ENCODE data around the gene AURKA.

AURKA gene
- total RNA-seq = 0.47 to 4.0 (median 2.0) reads per million in 4 donors

GRCh38 chr20:56392132-56392880, at the start of gene AURKA, which contains the start of gene CSTF1:
AURKA (minus strand) TSS chr20:56392215; CDS start chr20:56388197, 4,018 bp downstream.
CSTF1 (plus strand) TSS chr20:56392645; CDS start chr20:56395553, 2,908 bp downstream.
- DNase-seq = peak; percentile 99 to 100 (median 99)

- DNase-seq = peak; percentile 22 to 71 (median 35)
Observed at GRCh38 chr20:56440346-56441007, 48.5 kb upstream of the AURKA start.

- DNase-seq = no peak
Observed at GRCh38 chr20:56439771-56440291, 47.8 kb upstream of the AURKA start.

GRCh38 chr20:56438284-56438683, 46.3 kb upstream of the AURKA start:
- DNase-seq = no peak

DNA sequence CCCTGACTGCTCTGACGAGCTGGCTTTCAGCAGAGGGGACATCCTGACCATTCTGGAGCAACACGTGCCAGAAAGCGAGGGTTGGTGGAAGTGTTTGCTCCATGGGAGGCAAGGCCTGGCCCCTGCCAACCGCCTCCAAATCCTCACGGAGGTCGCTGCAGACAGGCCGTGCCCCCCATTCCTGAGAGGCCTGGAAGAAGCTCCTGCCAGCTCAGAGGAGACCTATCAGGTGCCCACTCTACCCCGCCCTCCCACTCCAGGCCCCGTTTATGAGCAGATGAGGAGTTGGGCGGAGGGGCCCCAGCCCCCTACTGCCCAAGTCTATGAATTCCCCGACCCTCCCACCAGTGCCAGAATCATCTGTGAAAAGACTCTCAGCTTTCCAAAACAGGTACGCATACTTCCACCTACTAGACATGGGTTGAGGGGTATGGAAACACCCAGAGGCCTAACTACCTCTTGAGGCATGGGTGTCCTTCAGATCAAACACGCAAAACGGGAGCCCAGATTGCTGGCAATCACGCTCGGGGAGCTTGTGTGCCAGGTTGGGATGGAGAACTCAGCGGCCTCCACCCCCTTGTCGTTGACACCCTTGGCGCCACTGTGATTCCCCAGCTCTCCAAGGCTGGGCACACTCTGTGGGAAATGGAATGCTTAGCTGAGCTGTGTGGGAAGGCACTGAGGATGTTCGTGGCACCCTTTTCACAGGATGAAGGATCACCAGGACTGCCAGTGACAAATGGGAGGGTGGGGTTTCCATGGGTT, 45.4 kb upstream of the AURKA start:
- DNase-seq = no peak

DNA sequence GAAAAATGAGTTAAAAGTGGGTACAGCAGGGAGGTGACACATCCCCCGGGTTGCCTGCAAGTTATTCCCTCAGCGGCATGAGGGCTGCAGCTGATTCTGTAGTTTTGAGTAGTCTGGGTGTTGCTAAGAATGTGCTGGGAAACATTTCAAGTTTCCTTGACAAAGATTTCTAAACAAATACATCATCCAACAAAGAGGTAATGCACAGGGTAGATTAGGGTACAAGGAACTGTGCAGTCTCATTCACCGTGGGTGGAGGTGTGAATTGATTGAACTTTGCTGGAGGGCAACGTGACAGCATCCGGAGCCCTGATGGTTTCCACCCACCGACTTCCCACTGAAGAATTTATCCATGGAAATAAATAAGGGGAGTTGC, 41.9 kb upstream of the AURKA start:
- no peak for DNase-seq

DNA sequence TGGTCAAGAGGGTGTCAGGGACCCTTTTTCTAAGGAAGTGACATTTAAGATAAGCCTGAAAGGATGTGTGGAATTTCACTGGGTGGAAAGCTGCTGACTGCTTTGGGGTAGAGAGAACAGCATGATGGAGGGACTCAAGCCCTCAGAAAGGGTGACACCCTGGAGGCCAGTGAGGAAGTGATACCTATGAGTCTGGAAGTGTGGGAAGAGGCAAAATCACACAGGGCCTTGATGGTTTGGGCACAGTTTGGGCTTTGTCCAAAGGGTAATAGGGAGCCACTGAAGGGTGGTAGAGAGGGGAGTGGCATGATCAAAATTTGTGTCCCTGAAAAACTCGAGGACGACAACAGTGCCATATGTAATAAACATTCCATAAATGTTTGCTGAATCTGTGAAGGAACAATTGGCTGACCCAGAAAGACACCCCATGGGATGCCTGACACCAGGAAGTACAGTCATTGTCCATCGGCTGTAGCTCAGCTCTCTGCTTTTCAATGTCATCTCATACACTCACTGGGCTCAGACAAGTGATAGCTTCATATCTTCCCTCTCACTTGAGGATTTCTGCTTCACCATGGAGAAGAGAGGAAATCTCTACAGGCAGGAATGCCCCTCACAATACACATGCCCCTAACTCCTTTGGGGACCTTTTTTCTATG, 41.3 kb upstream of the AURKA start:
- DNase-seq = no peak

GRCh38 chr20:56431471-56431870, 39.5 kb upstream of the AURKA start:
- DNase-seq = no peak

DNA sequence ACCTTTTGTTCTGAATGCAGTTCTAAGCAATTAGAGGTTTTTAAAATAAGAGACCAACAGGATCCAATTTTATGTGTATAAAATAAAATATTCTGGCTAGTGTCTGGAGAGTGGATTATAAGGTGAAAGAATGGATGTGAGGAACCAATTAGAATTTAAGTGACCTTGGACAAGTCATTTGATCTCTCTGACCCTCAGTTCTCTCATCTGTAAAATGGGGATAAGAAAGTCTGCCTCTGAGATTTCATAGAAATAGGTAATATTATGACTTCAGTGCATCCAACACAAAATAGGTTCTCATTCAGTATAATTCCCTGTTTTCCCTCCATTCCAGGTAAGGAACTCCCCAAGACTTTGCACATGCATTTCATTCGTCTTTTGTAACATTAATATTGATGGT, 38.9 kb upstream of the AURKA start:
- no peak for DNase-seq

DNA sequence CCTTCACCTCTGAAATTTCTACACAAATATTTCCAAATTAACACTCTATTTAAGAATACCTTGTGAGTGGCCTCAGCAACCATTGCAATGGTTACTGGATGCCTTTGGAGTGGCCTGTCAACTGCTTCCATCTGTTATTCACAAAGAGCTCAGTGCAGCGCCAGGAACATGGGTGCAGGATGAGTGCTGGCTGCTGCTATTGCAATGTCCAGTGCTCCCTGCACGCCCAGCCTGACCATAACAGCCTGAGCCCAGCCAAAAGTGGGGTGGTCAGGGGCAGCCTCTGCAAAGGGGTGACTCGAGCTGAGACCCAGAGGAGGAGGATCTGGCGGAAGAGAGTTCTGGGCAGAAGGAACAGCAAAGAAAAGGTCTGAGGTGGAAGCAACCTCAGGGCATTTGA, 38.4 kb upstream of the AURKA start:
- no peak for DNase-seq

GRCh38 chr20:56429941-56430340, 37.9 kb upstream of the AURKA start:
- DNase-seq = no peak

DNA sequence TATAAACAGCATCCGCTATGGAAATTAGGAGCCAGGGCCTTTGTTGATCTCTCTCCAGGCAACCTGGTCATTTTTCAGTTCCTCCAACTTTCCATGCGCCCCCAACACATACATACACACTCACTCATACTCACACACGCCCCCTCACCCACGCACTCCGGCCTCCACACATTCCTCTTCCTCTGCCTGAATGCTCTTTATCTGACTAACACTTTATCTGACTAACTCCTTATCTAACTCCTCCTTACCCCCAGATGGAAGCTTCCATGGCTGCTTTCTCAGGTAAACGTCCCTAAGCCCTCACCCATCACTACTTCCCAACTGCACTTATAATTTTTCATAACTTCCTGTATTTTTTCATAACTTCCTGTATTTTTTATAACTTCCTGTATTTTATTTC, 37.5 kb upstream of the AURKA start:
- no peak for DNase-seq

DNA sequence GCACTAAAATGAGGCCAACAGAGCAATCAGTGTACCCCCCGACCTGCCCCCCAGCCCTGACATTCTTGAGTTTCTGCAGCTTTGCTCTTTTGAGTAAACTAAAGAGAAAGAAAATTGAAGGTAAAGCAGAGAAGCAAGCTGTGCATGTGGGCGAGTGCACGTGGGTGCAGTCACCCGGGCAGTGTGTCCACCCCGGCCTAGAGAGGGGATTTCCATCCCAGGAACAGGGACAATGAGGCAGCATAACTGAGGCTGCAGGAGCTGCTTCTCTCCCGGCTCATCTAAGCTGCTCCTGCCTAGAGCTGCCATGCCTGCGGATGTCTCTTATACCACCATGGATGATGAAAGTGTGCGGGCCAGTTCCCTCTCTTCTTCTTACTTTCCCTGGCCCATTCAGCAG, 36.9 kb upstream of the AURKA start:
- DNase-seq = no peak

DNA sequence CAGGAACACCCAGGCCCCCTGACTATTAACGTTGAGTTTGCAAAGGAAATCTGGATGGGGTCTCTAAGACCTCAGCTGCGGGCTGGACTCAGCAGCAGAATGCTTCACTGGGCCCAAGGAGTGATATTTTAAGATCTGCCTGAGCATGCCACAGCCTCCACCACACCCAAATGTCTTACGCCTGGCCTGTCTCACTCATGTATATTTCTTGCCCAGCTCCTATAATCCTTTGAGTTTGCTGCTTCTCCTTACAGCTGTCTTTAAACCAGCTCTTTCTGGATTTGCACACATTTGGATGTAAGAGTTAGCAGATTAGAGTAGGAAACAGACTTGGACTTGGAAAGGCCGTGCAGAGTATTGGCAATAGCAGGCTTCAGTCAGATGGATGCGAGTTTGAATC, 36.4 kb upstream of the AURKA start:
- DNase-seq = no peak

DNA sequence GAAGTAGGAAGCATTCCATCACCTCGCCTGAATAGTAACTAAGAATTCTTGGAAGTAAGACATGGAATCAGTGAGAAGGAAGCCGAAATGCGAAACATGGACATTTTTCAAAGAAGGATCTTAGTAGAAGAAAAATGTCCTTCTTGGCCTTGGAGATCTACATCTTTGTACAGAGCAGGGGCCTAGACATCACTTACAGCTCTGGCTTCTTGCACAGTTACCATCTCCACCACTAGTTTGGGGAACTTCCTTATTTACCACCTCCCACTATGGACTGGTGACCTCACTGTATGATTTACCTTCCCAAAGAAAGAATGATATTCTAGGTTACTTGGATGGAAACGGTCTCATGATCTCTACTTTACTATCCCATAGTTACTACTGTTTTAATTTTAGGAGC, 35.8 kb upstream of the AURKA start:
- no peak for DNase-seq

DNA sequence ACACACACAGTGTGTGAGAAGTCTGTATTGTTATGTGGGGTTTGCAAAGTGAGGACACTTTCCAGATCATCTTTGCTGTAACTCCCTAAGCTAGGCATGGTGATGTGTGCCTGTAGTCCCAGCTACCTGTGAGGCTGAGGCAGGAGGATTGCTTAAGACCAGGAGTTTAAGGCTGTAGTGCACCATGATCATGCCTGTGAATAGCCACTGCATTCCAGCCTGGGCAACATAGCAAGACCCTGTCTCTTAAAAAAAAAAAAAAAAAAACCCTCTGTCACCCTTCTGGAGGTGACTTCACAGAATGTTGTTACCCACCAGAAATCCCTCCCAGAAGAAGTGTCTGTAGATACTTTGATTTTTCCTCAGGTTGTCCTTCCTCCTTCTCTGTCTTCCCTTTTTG, 34.9 kb upstream of the AURKA start:
- DNase-seq = no peak

GRCh38 chr20:56426026-56426425, 34.0 kb upstream of the AURKA start:
- no peak for DNase-seq

- no peak for DNase-seq
Observed at GRCh38 chr20:56424931-56425330, 32.9 kb upstream of the AURKA start.

- no peak for DNase-seq
Observed at GRCh38 chr20:56423886-56424285, 31.9 kb upstream of the AURKA start.

DNA sequence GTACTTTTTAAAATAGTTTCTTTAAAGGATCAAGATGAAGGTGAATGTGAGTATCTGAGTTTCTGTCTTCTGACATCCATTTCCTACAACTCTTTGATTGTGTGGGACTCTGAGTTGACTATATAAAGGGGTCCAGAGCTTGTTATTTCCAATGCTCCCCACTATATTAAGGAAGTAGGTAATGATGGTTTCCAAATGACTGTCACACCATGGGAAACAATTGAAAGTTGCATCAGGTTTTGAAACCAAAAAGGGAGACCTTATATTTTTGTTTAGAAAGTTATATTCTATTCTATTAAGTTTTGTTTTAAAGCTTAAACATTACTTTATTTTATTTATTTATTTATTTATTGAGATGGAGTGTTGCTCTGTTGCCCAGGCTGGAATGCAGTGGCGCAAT, 31.2 kb upstream of the AURKA start:
- no peak for DNase-seq

- no peak for DNase-seq
Observed at GRCh38 chr20:56422824-56423189, 30.8 kb upstream of the AURKA start.

GRCh38 chr20:56422076-56422823, 30.2 kb upstream of the AURKA start:
- no peak for DNase-seq
